IgD-negative memory B cell (primary cell): Measurements from ENCODE around the gene NUDT16L1. TPM values are rescaled to one million over a fixed set of nuclear protein-coding genes. Genes with fewer than 3 reads are reported as not detected.

Experiments used
- polyA plus RNA-seq: library from polyadenylated mRNA; unstranded; fragments of 300-500 nt; fragmentation: Illumina TruSeq; gene quantifications from one replicate; pipeline ENCODE4 v1.2.3, GENCODE V29; 2021

The NUDT16L1 gene
- polyA plus RNA-seq, 1 donor from 2014 or later, result 74.0 TPM

Other genes starting within 250 kb of the NUDT16L1 start
- 45.3 TPM for gene NMRAL1, start 218.9 kb upstream of the NUDT16L1 start, polyA plus RNA-seq
- 75.9 TPM for gene HMOX2, start 217.2 kb upstream of the NUDT16L1 start, polyA plus RNA-seq
- 28.5 TPM for gene CDIP1, start 154.8 kb upstream of the NUDT16L1 start, polyA plus RNA-seq
- 0.05 TPM for gene C16orf96, start 137.2 kb upstream of the NUDT16L1 start, polyA plus RNA-seq
- gene UBALD1, start 78.7 kb upstream of the NUDT16L1 start, polyA plus RNA-seq, result 6.7 TPM
- gene MGRN1, start 68.7 kb upstream of the NUDT16L1 start, polyA plus RNA-seq, result 8.5 TPM
- gene ANKS3, start 40.7 kb downstream of the NUDT16L1 start, polyA plus RNA-seq, result 5.3 TPM
- 0.35 TPM for gene DNAAF8, start 41.0 kb downstream of the NUDT16L1 start, polyA plus RNA-seq
- gene ZNF500, start 73.6 kb downstream of the NUDT16L1 start, polyA plus RNA-seq, result 17.8 TPM
- gene SEPTIN12, start 94.8 kb downstream of the NUDT16L1 start, polyA plus RNA-seq, result not detected
- gene SMIM22, start 101.8 kb downstream of the NUDT16L1 start, polyA plus RNA-seq, result not detected
- gene ROGDI, start 109.1 kb downstream of the NUDT16L1 start, polyA plus RNA-seq, result 4.0 TPM
- 44.2 TPM for gene GLYR1, start 153.7 kb downstream of the NUDT16L1 start, polyA plus RNA-seq
- 15.9 TPM for gene UBN1, start 153.9 kb downstream of the NUDT16L1 start, polyA plus RNA-seq
- gene PPL, start 243.6 kb downstream of the NUDT16L1 start, polyA plus RNA-seq, result 0.55 TPM